Ovary (tissue), 9 donors: Measurements from ENCODE around the gene PPP1R9A. TPM values are rescaled to one million over a fixed set of nuclear protein-coding genes. Genes with fewer than 3 reads are reported as not detected.

Source experiments
- DNase-seq, 5 donors: peaks; one replicate each; pipeline ENCODE4 v3.0.0-alpha.2; 2019 to 2020
- H3K27ac ChIP-seq, 2 donors: fragments of 200-600 bp; one replicate each; pipeline versions ENCODE4 v1.5.1 to v1.8.0; 2019 to 2022
- H3K27me3 ChIP-seq: fragments of 200-600 bp; one replicate; pipeline ENCODE4 v1.8.0; 2022
- H3K36me3 ChIP-seq: fragments of 200-600 bp; sonication (generic); one replicate; pipeline ENCODE4 v1.5.1; 2019
- H3K4me1 ChIP-seq: one replicate; pipeline ENCODE4 v1.8.1; 2013; ENCODE audit warnings: mild to moderate bottlenecking, moderate library complexity; ENCODE audit not compliant: insufficient read depth
- H3K4me3 ChIP-seq: fragments of 200-600 bp; sonication (generic); one replicate; pipeline ENCODE4 v1.5.1; 2017
- H3K9me3 ChIP-seq, 2 donors: fragments of 200-600 bp in 1 of 2; sonication (generic) in 1 of 2; one replicate each; pipeline versions ENCODE4 v1.5.1 to v1.8.1; 2013 to 2019; ENCODE audit warnings: mild to moderate bottlenecking in 1 of 2, moderate library complexity in 1 of 2
- EP300 ChIP-seq: sonication (generic); formaldehyde crosslinking; IDR thresholded peaks from one replicate; pipeline ENCODE4 v1.6.1; 2017; ENCODE audit warnings: antibody characterized with exemption
- POLR2A ChIP-seq: fragments of 450-650 bp; IDR thresholded peaks from one replicate; pipeline ENCODE4 v1.6.1; 2017; ENCODE audit warnings: antibody characterized with exemption, mild to moderate bottlenecking, moderate library complexity
- WGBS, 3 donors: extraction: QIAGEN DNeasy Blood & Tissue Kit in 1 of 3; methylation state at CpG; one replicate each; pipeline versions ENCODE4 v1.1.5 to v1.1.7; 2013 to 2017; 5-methylcytosine and 5-hydroxymethylcytosine counted together
- intact Hi-C, 4 donors: fragments of 100-400 bp; cut with DNase I; formaldehyde crosslinking; loops; one replicate each; pipeline versions ENCODE4 v1.11.0 to v1.15.1; 2022 to 2023
- polyA plus RNA-seq, 2 donors: library from polyadenylated mRNA; stranded (reverse); fragments of 200-250 nt in 1 of 2; fragments of 350-450 nt in 1 of 2; fragmentation: Illumina TruSeq in 1 of 2; extraction: RNeasy Lipid Tissue Mini Kit (QIAGEN cat#74804) in 1 of 2; gene quantifications; one replicate each; pipeline ENCODE4 v1.2.3, GENCODE V29; 2013 to 2014
- total RNA-seq, 7 donors: library from RNA; depleted of rRNA in 2 of 7; stranded (reverse); fragments of >200 nt in 2 of 7; fragmentation: NEBNext Ultra II Directional in 3 of 7; extraction: Animal tissue kit (Norgen Biotek cat#: 25700) in 3 of 7; gene quantifications; one replicate each; pipeline versions ENCODE4 v1.1.0 to v1.2.4, GENCODE V29; 2016 to 2023
- TF ChIP-seq, protein P1 (sequence below), 3 donors: fragments of 450-650 bp in 2 of 3; fragments of 200-600 bp in 1 of 3; IDR thresholded peaks; one replicate each; pipeline versions ENCODE4 v1.5.1 to v1.8.0; 2016 to 2022; ENCODE audit warnings: antibody characterized with exemption in 3 of 3, mild to moderate bottlenecking in 1 of 3
- donor health status: DM: no; HTN: no; CAD: no; lungs with moderate emphysema.
- donor health status: DM: no; HTN: no; CAD: no.
- donor health status: Bipolar disorder and iron deficiency.
- donor health status: DM: yes; HTN: yes; CAD: no.
- donor health status: DM: no; HTN: no; CAD: no.
- donor health status: DM: yes; HTN: yes; CAD: no.

The PPP1R9A gene
- total and polyA plus RNA-seq, 9 donors, result 2.4 to 32.2 (median 11.2) TPM

- Histone ChIP-seq H3K9me3 (no peaks in the 10 kb centered on the region), H3K27ac (no peak overlapping the region), H3K4me1 (no peaks in the 10 kb centered on the region), H3K27me3 (no peaks in the 10 kb centered on the region), H3K36me3 (no peaks in the 10 kb centered on the region), H3K4me3 (no peak overlapping the region)
- intact Hi-C loops, result no loop called here
- TF ChIP-seq, protein P1, sequence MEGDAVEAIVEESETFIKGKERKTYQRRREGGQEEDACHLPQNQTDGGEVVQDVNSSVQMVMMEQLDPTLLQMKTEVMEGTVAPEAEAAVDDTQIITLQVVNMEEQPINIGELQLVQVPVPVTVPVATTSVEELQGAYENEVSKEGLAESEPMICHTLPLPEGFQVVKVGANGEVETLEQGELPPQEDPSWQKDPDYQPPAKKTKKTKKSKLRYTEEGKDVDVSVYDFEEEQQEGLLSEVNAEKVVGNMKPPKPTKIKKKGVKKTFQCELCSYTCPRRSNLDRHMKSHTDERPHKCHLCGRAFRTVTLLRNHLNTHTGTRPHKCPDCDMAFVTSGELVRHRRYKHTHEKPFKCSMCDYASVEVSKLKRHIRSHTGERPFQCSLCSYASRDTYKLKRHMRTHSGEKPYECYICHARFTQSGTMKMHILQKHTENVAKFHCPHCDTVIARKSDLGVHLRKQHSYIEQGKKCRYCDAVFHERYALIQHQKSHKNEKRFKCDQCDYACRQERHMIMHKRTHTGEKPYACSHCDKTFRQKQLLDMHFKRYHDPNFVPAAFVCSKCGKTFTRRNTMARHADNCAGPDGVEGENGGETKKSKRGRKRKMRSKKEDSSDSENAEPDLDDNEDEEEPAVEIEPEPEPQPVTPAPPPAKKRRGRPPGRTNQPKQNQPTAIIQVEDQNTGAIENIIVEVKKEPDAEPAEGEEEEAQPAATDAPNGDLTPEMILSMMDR (IDR thresholded peaks at IDR 0.05), result no peak
- TF ChIP-seq POLR2A (no peak), EP300 (no peak)
- 63 to 86% (median 72%) methylated on average over 2 of the region's 2 CpGs for WGBS, 3 donors
- DNase-seq, result no peak
Measured at GRCh38 chr7:95126053-95126709, 218.8 kb downstream of the PPP1R9A start.

- Histone ChIP-seq H3K9me3 (no peaks in the 10 kb centered on the region), H3K4me1 (no peaks in the 10 kb centered on the region), H3K27ac (no peak overlapping the region), H3K27me3 (no peaks in the 10 kb centered on the region), H3K36me3 (no peaks in the 10 kb centered on the region), H3K4me3 (no peak overlapping the region)
- TF ChIP-seq, protein P1 (IDR thresholded peaks at IDR 0.05), result no peak
- TF ChIP-seq EP300, result no peak
- TF ChIP-seq POLR2A, result no peak
- intact Hi-C loops, result no loop called here
- 94 to 99% (median 97%) methylated on average over 11 of the region's 11 CpGs for WGBS, 3 donors
- no peak for DNase-seq
Measured at GRCh38 chr7:95132500-95132899, 225.1 kb downstream of the PPP1R9A start.

DNA sequence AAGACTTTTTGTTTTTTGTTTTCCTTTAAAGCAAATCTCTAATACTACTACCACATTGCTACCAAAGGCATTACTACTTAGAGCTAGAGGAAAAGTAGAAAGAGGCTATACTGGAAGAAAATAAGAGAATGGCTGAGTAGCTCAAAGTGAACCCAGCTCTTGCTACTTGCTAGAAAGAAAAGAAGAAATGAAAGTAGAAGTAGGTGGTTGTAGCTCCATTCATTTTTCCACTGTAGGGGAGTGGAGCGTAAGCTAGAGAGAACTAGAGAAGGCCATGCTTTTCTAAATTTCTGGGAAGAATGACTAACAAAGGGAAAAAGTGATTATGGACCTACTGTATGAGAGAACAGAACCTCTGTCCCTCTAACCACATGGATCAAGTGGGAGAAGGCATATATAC, 232.5 kb downstream of the PPP1R9A start:
- intact Hi-C loops, result no loop called here
- WGBS, 3 donors, result 96 to 100% (median 98%) methylated on average over 1 of the region's 1 CpG
- TF ChIP-seq POLR2A (no peak), EP300 (no peak)
- TF ChIP-seq, protein P1 (IDR thresholded peaks at IDR 0.05), result no peak
- no peak for DNase-seq
- H3K4me1 ChIP-seq, result no peaks in the 10 kb centered on the region
- no peak overlapping the region for H3K4me3 ChIP-seq
- no peaks in the 10 kb centered on the region for H3K36me3 ChIP-seq
- no peaks in the 10 kb centered on the region for H3K9me3 ChIP-seq
- no peak overlapping the region for H3K27ac ChIP-seq
- H3K27me3 ChIP-seq, result no peaks in the 10 kb centered on the region

DNA sequence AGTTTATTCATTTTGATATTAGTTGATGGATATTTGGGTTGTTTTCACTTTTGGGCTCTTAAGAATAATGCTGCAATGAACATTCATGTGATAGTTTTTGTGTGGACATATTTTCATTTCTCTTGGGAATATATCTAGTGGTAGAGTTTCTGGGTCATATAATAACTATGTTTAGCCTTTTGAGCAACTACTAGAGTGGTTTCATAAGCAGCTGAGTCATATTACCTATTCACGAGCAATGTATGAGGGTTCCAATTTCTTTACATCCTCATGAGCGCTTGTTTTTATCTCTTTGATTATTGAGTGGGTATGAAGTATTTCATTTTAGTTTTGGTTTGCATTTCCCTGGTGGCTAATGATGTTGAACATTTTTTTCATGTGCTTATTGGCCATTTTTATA, 234.4 kb downstream of the PPP1R9A start:
- Histone ChIP-seq H3K27ac (no peak overlapping the region), H3K4me3 (no peak overlapping the region), H3K27me3 (no peaks in the 10 kb centered on the region), H3K4me1 (no peaks in the 10 kb centered on the region), H3K9me3 (no peaks in the 10 kb centered on the region), H3K36me3 (no peaks in the 10 kb centered on the region)
- TF ChIP-seq, protein P1 (IDR thresholded peaks at IDR 0.05), result no peak
- TF ChIP-seq POLR2A (no peak), EP300 (no peak)
- 86 to 93% (median 93%) methylated on average over 2 of the region's 2 CpGs for WGBS, 3 donors
- DNase-seq, result no peak
- intact Hi-C loops, result no loop called here
